Right lobe of liver (tissue), 4 donors: ENCODE measurements around the gene CEP170B.

ENCODE experiments used
- CTCF ChIP-seq, 4 donors: fragments of 200-600 bp in 3 of 4; fragments of 450-650 bp in 1 of 4; IDR thresholded peaks; one replicate each; pipeline versions ENCODE4 v1.5.1 to v1.8.0; 2016 to 2022; ENCODE audit warnings: antibody characterized with exemption in 4 of 4, mild to moderate bottlenecking in 2 of 4
- POLR2A ChIP-seq: fragments of 450-650 bp; IDR thresholded peaks from one replicate; pipeline ENCODE4 v1.6.1; 2017; ENCODE audit warnings: antibody characterized with exemption, mild to moderate bottlenecking
- donor health status: DM: no; HTN: no; CAD: no.
- donor health status: DM: no; HTN: no; CAD: no.
- donor health status: DM: no; HTN: yes; CAD: no.

GRCh38 chr14:104870368-104871144 is 5.5 kb downstream of the CEP170B start:
- TF ChIP-seq CTCF (IDR thresholded peaks at IDR 0.05) (peak; percentile 14 to 44 (median 22)), POLR2A (no peak)
